GM12875 (cell line): ENCODE results near the gene DRAM2.

ENCODE experiments used
- H3K4me3 ChIP-seq: one replicate; pipeline ENCODE4 v1.5.1; 2011; ENCODE audit warnings: low read depth, low read length, control low read depth
- TF ChIP-seq, protein P1 (sequence below): IDR thresholded peaks from 2 replicates; pipeline ENCODE4 v1.5.1; 2011; ENCODE audit warnings: low read depth, mild to moderate bottlenecking, control low read depth, inconsistent platforms, low read length, moderate library complexity, borderline replicate concordance; ENCODE audit not compliant: insufficient read depth

DRAM2 gene

DNA sequence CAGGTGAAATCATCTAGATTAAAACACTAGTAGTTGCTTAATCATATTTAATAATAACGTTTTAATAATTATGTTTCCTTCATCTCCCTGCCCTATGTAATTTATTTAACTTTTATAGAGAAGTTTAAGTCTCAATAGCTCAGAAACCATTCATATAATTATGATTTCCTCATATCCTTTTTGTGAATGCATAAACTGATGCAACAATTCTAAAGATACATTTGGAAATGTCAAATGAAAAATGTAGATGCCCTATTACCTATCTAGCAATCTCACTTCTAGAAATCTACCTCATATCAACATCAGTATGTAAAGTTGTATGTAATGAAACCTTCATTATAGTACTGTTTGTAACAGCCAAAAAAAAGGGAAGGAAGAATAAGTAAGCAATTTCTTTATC lies 10.5 kb downstream of the DRAM2 start:
- H3K4me3 ChIP-seq = no peak overlapping the region
- TF ChIP-seq, protein P1, sequence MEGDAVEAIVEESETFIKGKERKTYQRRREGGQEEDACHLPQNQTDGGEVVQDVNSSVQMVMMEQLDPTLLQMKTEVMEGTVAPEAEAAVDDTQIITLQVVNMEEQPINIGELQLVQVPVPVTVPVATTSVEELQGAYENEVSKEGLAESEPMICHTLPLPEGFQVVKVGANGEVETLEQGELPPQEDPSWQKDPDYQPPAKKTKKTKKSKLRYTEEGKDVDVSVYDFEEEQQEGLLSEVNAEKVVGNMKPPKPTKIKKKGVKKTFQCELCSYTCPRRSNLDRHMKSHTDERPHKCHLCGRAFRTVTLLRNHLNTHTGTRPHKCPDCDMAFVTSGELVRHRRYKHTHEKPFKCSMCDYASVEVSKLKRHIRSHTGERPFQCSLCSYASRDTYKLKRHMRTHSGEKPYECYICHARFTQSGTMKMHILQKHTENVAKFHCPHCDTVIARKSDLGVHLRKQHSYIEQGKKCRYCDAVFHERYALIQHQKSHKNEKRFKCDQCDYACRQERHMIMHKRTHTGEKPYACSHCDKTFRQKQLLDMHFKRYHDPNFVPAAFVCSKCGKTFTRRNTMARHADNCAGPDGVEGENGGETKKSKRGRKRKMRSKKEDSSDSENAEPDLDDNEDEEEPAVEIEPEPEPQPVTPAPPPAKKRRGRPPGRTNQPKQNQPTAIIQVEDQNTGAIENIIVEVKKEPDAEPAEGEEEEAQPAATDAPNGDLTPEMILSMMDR = no peak

DNA sequence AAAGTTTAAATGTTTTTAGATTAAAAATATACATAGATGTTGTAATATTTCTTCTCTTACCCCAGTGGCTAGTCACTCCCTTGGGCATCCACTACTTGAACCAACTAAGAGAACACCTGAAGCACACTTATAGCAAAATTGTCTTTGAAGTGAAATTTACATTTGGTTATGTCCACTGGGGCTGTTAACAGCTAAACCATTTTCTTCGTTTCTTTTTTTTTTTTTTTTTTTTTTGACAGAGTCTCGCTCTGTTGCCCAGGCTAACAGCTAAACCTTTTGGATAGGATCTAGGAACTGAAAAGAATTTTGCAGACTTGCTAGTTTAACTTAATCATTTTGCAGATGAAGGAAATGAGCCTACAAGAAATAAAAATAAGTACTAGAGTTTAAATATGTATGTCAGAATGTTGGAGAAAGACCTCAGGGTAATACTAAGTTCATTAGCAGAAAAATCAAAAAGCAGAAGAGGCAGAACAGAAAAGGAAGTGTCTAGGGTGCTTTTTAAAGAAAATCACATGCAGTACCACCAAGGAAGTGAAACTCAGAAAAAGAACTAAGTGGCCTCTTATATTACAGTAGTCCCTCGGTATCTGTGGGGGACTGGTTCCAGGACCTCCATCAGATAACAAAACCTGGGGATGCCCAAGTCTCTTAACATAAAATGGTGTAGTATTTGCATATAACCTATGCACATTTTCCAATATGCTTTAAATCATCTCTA lies 11.8 kb downstream of the DRAM2 start:
- H3K4me3 ChIP-seq = no peak overlapping the region
- TF ChIP-seq, protein P1 = no peak

DNA sequence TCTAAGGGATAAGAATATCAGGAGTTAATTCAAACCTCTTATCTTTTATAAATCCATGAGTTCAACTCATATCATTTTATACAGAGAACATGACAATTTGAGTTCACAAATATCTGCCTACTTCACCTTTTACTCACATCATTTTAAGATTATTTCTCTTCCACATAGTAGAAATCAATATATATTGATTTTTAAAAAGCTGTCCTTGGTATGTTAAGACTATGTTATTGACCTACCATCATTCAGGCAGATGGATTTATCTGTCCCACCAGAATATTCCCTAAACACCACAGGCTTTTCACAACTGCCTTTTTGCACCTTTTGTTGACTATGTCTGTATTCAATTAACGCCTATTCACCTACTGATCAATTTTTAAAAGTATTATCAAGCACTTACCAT lies 13.5 kb downstream of the DRAM2 start:
- TF ChIP-seq, protein P1 = no peak
- H3K4me3 ChIP-seq = no peak overlapping the region

DNA sequence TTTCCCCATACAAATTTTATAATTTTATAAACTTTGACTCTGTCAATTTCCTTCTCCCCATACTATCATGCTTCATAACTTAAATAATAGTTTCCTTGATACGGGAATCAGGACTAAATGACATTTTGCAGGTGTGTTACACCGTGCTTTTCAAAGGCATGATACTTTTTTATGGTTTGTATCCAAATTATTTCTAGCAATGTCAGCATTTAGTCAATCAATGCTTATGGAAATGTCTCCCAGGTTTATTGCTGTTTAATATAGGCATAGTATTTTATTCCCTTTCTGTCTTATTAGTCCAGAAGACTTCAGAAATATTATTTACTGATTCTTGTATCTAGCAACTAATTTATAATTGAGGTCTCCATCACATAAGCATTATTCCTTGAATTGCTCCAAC lies 23.4 kb downstream of the DRAM2 start:
- TF ChIP-seq, protein P1 = no peak
- no peak overlapping the region for H3K4me3 ChIP-seq

GRCh38 chr1:111110197-111110899 lies 29.5 kb downstream of the DRAM2 start:
- no peak overlapping the region for H3K4me3 ChIP-seq
- TF ChIP-seq, protein P1 = no peak

DNA sequence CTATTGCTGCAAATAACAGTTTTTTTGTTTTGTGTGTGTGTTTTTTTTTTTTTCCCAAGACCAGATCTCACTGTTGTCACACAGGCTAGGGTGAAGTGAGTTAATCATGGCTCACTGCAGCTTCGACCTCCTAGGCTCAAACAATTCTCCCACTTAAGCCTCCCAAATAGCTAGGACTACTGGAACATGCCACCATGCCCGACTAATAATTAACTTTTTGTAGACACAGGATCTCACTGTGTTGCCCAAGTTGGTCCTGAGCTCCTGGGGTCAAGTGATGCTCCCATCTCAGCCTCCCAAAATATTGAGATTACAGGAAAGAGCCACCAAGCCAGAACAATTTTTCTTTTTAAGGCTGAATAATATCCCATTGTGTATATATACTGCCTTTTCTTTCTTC lies 34.9 kb downstream of the DRAM2 start:
- TF ChIP-seq, protein P1 = no peak
- H3K4me3 ChIP-seq = no peak overlapping the region
